HT-29 (cell line): ENCODE results near the gene TOPBP1. TPM values are rescaled to one million over a fixed set of nuclear protein-coding genes. Genes with fewer than 3 reads are reported as not detected.
"Not testable (repeated sequence)": the region's sequence is repeated elsewhere in the genome, so short reads cannot be mapped to it uniquely, and the experiment has no call there.

Source experiments
- DNase-seq: peaks from one replicate; pipeline ENCODE4 v3.0.0-alpha.2; 2015; ENCODE audit warnings: low spot score
- total RNA-seq: library from RNA; depleted of rRNA; stranded (reverse); fragments of >200 nt; shearing (Covaris generic); gene quantifications from 2 replicates; pipeline ENCODE4 v1.2.3, GENCODE V29; 2014

TOPBP1 gene
- total RNA-seq, 1 experiment from 2014 or later, result 33.7 TPM

- DNase-seq, result no peak
Observed at GRCh38 chr3:133674290-133674919, 12.7 kb upstream of the TOPBP1 start.

DNA sequence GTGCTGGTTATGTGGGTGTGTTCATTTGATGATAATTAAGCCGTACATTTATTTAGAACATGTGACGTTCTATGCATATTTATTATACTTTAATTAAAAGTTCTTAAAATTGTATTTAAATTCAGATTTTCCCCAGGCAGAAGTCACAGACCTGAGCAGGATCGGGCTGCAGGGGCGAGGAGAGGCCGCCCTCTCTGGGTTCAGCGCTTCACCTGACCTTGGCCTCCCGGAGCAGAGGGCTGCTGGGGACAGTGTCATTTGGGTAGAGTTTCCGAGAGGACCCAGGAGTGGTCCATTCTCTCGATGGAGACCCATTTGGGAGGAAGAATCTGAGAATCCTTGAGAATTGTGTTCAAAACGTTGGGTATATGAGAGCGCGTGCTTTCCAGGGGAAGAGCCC lies 12.0 kb upstream of the TOPBP1 start:
- DNase-seq, result no peak

GRCh38 chr3:133672461-133672860 lies 10.7 kb upstream of the TOPBP1 start:
- DNase-seq, result no peak

GRCh38 chr3:133670525-133670995 lies 8.8 kb upstream of the TOPBP1 start:
- no peak for DNase-seq

GRCh38 chr3:133669949-133670524 lies 8.3 kb upstream of the TOPBP1 start:
- no peak for DNase-seq

DNA sequence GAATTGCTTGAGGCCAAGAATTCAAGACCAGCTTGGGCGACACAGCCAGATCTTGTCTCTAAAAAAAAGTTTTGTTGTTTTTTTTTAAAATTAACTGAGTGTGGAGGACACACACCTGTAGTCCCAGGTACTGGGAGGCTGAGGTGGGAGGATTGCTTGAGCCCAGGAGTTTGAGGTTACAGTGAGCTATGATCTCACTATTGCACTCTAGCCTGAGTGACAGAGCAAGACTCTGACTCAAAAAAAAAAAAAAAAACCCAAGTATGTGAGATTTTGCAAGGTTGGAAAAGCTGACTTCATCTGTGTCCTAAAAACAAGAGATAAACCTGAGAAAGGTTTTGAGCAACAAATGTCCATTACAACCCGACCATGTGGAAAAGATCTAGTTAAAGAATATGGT lies 5.4 kb upstream of the TOPBP1 start:
- DNase-seq, result no peak

DNA sequence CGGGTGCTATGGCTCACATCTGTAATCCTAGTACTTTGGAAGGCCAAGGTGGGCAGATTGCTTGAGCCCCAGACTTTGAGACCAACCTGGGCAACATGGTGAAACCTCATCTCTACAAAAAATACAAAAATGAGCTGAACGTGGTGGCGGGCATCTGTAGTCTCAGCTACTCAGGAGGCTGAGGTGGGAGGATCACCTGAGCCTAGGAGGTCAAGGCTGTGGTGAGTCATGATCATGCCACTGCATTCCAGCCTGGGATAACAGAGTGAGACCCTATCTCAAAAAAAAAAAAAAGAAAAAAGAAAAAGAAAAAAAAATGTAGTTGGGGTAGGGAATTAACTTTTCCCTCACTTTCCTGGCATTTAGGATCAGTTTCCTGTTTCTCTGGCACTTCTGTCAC lies 3.4 kb upstream of the TOPBP1 start:
- DNase-seq, result not testable (repeated sequence)

DNA sequence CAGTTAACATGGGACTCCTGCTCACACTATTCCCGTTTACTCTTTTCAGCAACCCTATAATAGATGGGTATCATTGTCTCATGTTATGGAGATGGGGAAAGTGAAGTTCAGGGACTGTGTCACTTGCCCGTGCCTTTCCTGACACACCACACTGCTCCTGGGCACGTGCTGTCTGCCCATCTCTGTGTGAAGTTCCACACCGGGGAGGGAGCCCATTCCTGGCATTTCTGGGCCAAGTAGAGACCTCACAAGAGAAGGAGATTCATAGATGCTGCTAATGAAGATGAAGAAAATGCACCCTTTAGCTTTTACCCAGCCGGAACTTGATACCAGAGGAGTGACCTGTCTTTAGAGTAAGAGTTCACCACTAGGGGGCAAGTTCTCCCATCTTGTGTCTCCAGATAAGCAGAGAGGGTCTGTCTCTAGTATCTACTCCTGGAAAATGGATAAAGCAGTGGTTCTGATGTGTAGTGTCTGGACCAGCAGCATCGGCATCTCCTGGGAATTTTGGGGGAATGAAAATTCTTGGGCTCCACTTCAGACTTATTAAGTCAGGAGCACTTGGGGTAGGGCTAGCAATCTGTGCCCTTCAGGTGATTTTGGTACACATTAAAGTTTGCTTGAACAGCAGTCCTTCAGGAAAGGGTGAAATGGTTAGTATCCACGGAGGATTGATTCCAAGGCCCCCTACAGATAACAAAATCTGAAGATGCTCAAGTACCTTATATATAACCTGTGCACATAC lies 2.0 kb upstream of the TOPBP1 start:
- peak; percentile 74 for DNase-seq

DNA sequence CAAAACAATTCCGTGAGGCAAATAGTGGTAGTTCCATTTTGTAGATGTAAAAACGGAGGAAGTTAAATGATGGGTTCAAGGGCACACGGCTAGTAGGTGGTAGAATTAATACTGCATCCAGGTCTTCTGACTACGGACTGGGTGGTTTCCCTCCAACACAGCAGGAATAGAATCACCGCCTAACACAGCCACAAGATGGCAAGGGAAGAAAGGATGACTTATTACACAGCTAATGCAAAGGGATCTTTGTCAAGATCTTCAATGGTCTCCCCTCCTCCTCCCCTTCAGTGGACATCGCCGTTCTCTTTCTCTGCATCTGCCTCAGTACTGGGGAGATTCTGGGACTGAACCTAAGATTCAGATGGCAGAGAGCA lies 524 bp upstream of the TOPBP1 start:
- DNase-seq, result peak; percentile 68

DNA sequence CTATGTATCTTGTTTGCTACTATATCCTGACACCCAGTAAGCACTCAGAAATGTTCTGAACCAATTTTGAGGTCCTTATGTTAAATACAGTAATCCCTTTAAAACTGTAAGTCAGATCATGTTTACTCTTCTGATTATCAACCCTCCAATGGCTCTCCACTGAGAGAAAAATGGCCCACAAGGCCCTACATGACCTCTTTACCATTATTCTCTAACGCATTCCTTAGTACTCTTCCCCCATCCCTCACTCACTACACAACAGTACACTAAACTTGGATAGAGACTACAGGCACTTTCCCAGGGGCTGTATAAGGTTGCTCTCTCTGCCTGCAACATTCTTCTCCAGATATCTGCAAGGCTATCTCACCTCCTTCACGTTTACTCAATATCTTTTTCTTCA lies 1.9 kb downstream of the TOPBP1 start:
- DNase-seq, result no peak

DNA sequence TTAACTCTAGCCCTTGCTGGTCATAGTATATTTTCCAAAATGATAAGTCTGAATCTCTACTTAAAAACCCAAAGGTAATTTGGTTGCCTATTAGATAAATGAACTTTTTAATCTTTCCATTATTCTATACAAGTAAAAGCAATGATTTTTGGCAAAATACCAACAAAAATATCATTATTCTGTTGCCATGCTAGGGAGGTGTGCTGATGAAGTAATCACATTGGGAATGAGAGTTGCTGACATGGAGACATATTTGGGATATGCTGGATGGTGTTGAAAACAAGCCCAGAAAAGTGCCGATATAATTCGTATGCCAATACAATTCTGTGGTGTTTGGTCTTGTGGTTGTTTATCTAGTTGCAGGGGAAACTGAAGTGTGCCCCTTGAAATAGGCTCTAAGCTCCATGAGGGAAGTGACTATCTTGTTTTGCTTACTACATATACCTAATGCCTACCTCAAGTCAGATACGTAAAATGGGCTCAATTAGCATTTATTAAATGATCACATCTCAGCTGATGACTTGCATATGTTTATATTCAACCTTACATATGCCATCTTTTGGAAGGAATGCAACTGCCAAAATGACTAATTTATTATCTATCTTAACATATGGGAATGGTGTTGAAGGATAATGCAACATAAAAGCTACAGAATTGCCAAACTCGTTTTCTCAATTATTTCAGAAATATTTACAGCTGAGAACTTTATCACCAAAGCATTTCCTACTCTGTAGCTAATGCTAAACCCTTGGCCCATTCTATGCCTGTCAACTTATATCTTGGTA lies 5.8 kb downstream of the TOPBP1 start:
- DNase-seq, result no peak

GRCh38 chr3:133649486-133650068 lies 12.2 kb downstream of the TOPBP1 start:
- no peak for DNase-seq

GRCh38 chr3:133644768-133645167 lies 17.0 kb downstream of the TOPBP1 start:
- DNase-seq, result no peak

GRCh38 chr3:133643611-133644010 lies 18.1 kb downstream of the TOPBP1 start:
- DNase-seq, result no peak

GRCh38 chr3:133641254-133641653 lies 20.5 kb downstream of the TOPBP1 start:
- DNase-seq, result no peak

DNA sequence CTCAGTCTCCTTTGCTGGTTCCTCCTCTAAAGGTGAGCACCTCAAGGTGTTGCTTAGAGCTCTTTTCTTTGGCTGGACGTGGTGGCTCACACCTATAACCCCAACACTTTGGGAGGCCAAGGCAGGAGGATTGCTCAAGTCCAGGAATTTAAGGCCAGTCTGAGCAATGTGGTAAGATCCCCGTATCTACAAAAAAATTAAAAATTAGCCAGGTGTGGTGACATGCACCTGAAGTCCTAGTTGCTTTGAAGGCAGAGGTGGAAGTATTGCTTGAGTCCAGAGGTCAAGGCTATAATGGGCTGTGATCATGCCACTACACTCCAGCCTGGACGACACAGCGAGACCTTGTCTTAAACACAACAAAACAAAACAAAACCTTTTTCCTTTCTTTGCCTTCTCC lies 28.3 kb downstream of the TOPBP1 start:
- no peak for DNase-seq

GRCh38 chr3:133629146-133629545 lies 32.6 kb downstream of the TOPBP1 start:
- DNase-seq, result no peak

DNA sequence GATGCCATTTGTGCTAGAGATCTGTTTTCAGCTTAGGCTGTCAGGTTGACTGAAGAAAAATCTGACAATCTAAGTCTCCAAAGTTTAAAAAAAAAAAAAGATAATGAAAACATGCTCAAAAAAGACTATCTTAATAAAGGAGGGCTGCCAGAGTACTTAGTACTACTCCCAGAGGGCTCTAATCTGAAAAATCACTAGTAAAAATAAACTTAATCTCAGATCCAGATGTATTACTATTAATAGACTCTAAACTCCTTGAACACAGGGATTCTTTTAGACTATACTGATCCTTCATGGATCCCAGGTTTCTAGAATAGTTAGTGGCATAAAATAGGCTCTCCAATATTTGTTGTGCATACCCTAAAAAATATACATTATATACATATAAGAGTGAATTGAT lies 34.0 kb downstream of the TOPBP1 start:
- no peak for DNase-seq

DNA sequence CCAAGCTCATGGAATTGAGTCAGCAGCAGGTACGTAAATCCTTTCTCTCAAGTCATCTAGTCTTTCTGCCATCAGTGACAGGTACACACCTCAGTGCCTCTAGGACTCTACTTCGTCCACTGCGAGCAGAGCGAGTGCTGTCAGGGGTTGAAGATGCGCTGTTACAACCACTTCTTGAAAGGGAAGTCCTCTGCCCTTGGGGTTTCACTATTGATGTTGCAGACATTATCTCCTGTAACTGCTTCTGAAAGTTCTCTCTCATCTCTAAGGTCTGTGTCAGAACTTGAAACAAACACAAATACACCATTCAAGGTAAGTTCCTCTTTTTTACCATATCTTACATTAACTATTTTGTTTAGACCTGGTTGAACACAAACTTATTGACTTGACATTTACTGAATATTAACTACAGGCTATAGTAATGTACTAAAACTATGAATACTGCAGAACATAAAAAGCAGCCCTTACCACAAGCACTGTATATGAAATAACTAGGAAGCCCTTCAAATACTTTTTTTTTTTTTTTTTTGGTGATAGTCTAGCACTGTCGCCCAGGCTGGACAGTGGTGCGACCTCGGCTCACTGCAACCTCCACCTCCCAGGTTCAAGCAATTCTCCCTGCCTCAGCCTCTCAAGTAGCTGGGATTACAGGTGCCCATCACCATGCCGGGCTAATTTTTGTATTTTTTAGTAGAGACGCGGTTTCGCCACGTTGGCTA lies 41.5 kb downstream of the TOPBP1 start:
- DNase-seq, result no peak

DNA sequence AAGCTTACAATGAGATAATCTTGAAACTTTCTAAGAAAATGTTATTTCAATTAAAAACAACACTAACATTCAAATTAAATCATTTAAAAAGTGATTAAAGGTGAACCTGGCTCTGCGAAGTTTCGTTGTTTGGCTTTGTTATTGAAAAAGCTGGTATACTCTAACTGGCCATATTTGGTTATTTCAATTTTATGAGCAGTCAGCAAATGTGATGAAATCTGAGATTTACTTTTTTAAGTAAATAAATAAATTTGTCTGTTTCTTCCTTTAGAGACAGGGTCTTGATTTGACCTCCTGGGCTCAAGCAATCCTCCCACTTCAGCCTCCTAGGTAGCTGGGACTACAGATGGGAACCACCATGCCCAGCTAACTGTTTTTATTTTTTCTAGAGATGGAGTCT lies 50.2 kb downstream of the TOPBP1 start:
- DNase-seq, result no peak

GRCh38 chr3:133610031-133610430 lies 51.7 kb downstream of the TOPBP1 start:
- DNase-seq, result no peak
